Activated CD8-positive, alpha-beta T cell treated with anti-CD3 and anti-CD28 coated beads, Interleukin-2, amount 10 ng/mL, durations not matched to agents 7 days and 5 days (primary cell): Measurements from ENCODE around the gene MRPL41. TPM values are rescaled to one million over a fixed set of nuclear protein-coding genes. Genes with fewer than 3 reads are reported as not detected.
A peak's percentile ranks its signal among the peaks of the same experiment; 100 is the strongest.
"Not testable (repeated sequence)": the region's sequence is repeated elsewhere in the genome, so short reads cannot be mapped to it uniquely, and the experiment has no call there.

ENCODE experiments used
- ATAC-seq: fragments of 150-1000 bp; cut with Tn5 transposase; one replicate; pipeline ENCODE4 v1.10.0; 2021; ENCODE audit warnings: moderate library complexity
- CTCF ChIA-PET: fragments of 350-600 bp; sonication (Branson Sonifier 250); formaldehyde crosslinking; loops from one replicate; lab custom pipeline; 2021; ENCODE audit warnings: antibody characterized with exemption; lab: Charles Lee
- POLR2A ChIA-PET: fragments of 350-600 bp; sonication (Branson Sonifier 250); formaldehyde crosslinking; loops from one replicate; lab custom pipeline; 2021; ENCODE audit warnings: antibody characterized with exemption; lab: Charles Lee
- DNase-seq: peaks from one replicate; pipeline ENCODE4 v3.0.0-alpha.2; 2020
- H3K27ac Mint-ChIP-seq: one replicate; pipeline ENCODE4 v1.8.0; 2021; ENCODE audit warnings: mild to moderate bottlenecking, mixed read lengths
- H3K27me3 Mint-ChIP-seq: one replicate; pipeline ENCODE4 v1.8.0; 2021; ENCODE audit warnings: low read depth, mixed read lengths
- H3K36me3 Mint-ChIP-seq: one replicate; pipeline ENCODE4 v1.8.0; 2021; ENCODE audit warnings: low read depth, mixed read lengths
- H3K4me1 Mint-ChIP-seq: one replicate; pipeline ENCODE4 v1.8.0; 2021; ENCODE audit warnings: low read depth, mixed read lengths
- H3K4me3 Mint-ChIP-seq: one replicate; pipeline ENCODE4 v1.8.0; 2021; ENCODE audit warnings: mild to moderate bottlenecking, mixed read lengths
- H3K9me3 Mint-ChIP-seq: one replicate; pipeline ENCODE4 v1.8.0; 2022; ENCODE audit warnings: mixed read lengths; ENCODE audit not compliant: insufficient read depth
- total RNA-seq, 2 experiments: library from RNA; stranded (reverse); gene quantifications; one replicate each; pipeline ENCODE4 v1.2.3, GENCODE V29; 2021

MRPL41 gene
- total RNA-seq, 2 experiments from 2014 or later = 51.4 to 55.5 TPM

- H3K4me3 Mint-ChIP-seq, H3K36me3 Mint-ChIP-seq, H3K9me3 Mint-ChIP-seq, POLR2A ChIA-PET, ATAC-seq, H3K27ac Mint-ChIP-seq, H3K4me1 Mint-ChIP-seq, CTCF ChIA-PET, DNase-seq, H3K27me3 Mint-ChIP-seq: not testable (repeated sequence)
Observed at GRCh38 chr9:137513801-137514570, 37.7 kb upstream of the MRPL41 start.

- Mint-ChIP-seq H3K36me3 (no peaks in the 10 kb centered on the region), H3K4me3 (no peak overlapping the region), H3K9me3 (no peaks in the 10 kb centered on the region), H3K27ac (no peak overlapping the region), H3K4me1 (peaks cover 4% of the 10 kb centered on the region), H3K27me3 (no peaks in the 10 kb centered on the region)
- no peak for DNase-seq
- no peak for ATAC-seq
- CTCF ChIA-PET = no interaction called here
- POLR2A ChIA-PET = no interaction called here
Observed at GRCh38 chr9:137514691-137515337, 36.9 kb upstream of the MRPL41 start.

GRCh38 chr9:137515338-137515724, 36.3 kb upstream of the MRPL41 start:
- Mint-ChIP-seq H3K27ac (no peak overlapping the region), H3K36me3 (no peaks in the 10 kb centered on the region), H3K9me3 (no peaks in the 10 kb centered on the region), H3K4me1 (peaks cover 4% of the 10 kb centered on the region), H3K27me3 (no peaks in the 10 kb centered on the region), H3K4me3 (no peak overlapping the region)
- no peak for DNase-seq
- no peak for ATAC-seq
- ChIA-PET CTCF (no interaction called here), POLR2A (no interaction called here)

GRCh38 chr9:137516144-137516917, 35.3 kb upstream of the MRPL41 start:
- H3K36me3 Mint-ChIP-seq = no peaks in the 10 kb centered on the region
- CTCF ChIA-PET = no interaction called here
- DNase-seq = no peak
- no peak overlapping the region for H3K4me3 Mint-ChIP-seq
- H3K9me3 Mint-ChIP-seq = no peaks in the 10 kb centered on the region
- POLR2A ChIA-PET = no interaction called here
- peaks cover 4% of the 10 kb centered on the region for H3K4me1 Mint-ChIP-seq
- H3K27me3 Mint-ChIP-seq = no peaks in the 10 kb centered on the region
- no peak for ATAC-seq
- H3K27ac Mint-ChIP-seq = no peak overlapping the region

- ATAC-seq, H3K36me3 Mint-ChIP-seq, CTCF ChIA-PET, H3K9me3 Mint-ChIP-seq, H3K4me3 Mint-ChIP-seq, POLR2A ChIA-PET, DNase-seq, H3K4me1 Mint-ChIP-seq, H3K27me3 Mint-ChIP-seq, H3K27ac Mint-ChIP-seq: not testable (repeated sequence)
Observed at GRCh38 chr9:137518661-137519459, 32.8 kb upstream of the MRPL41 start.

GRCh38 chr9:137519553-137519952, 32.1 kb upstream of the MRPL41 start:
- DNase-seq (no peak), ATAC-seq (no peak)
- H3K4me3 Mint-ChIP-seq = no peak overlapping the region
- no peaks in the 10 kb centered on the region for H3K4me1 Mint-ChIP-seq
- POLR2A ChIA-PET = no interaction called here
- H3K27ac Mint-ChIP-seq = peak overlapping the region; percentile 43
- CTCF ChIA-PET = interaction anchor here (1.2 kb wide), 1 partner anchor 97 kb away, joined by 3 read pairs; the partner anchor contains the start of gene EXD3
- no peaks in the 10 kb centered on the region for H3K36me3 Mint-ChIP-seq
- no peaks in the 10 kb centered on the region for H3K27me3 Mint-ChIP-seq
- no peaks in the 10 kb centered on the region for H3K9me3 Mint-ChIP-seq

GRCh38 chr9:137520614-137521404, 30.9 kb upstream of the MRPL41 start:
- Mint-ChIP-seq H3K4me3 (no peak overlapping the region), H3K36me3 (no peaks in the 10 kb centered on the region), H3K27me3 (no peaks in the 10 kb centered on the region), H3K4me1 (peaks cover 6% of the 10 kb centered on the region), H3K9me3 (no peaks in the 10 kb centered on the region), H3K27ac (no peak overlapping the region)
- DNase-seq = no peak
- POLR2A ChIA-PET = no interaction called here
- CTCF ChIA-PET = interaction anchor here (1.0 to 1.2 kb wide), 2 partner anchors 98 kb away, joined by 3 read pairs; partner anchors contain the start of genes EXD3 and NOXA1
- no peak for ATAC-seq

GRCh38 chr9:137521405-137521985, 30.2 kb upstream of the MRPL41 start:
- ATAC-seq (no peak), DNase-seq (no peak)
- H3K36me3 Mint-ChIP-seq = no peaks in the 10 kb centered on the region
- CTCF ChIA-PET = interaction anchor here (1.0 kb wide), 1 partner anchor 98 kb away, joined by 3 read pairs; the partner anchor contains the start of genes EXD3 and NOXA1
- H3K4me1 Mint-ChIP-seq = peaks cover 6% of the 10 kb centered on the region
- H3K27me3 Mint-ChIP-seq = no peaks in the 10 kb centered on the region
- POLR2A ChIA-PET = no interaction called here
- no peaks in the 10 kb centered on the region for H3K9me3 Mint-ChIP-seq
- no peak overlapping the region for H3K4me3 Mint-ChIP-seq
- H3K27ac Mint-ChIP-seq = no peak overlapping the region

GRCh38 chr9:137522746-137523455, 28.8 kb upstream of the MRPL41 start:
- no peak for ATAC-seq
- Mint-ChIP-seq H3K9me3 (no peaks in the 10 kb centered on the region), H3K27me3 (no peaks in the 10 kb centered on the region), H3K4me3 (no peak overlapping the region), H3K4me1 (peaks cover 6% of the 10 kb centered on the region), H3K27ac (no peak overlapping the region), H3K36me3 (no peaks in the 10 kb centered on the region)
- CTCF ChIA-PET = interaction anchor here (1.1 kb wide), 1 partner anchor 13 kb away, joined by 3 read pairs; no protein-coding TSS in a partner anchor
- POLR2A ChIA-PET = no interaction called here
- no peak for DNase-seq
